H1 (cell line): Measurements from ENCODE around the gene TAC4. TPM values are rescaled to one million over a fixed set of nuclear protein-coding genes. Genes with fewer than 3 reads are reported as not detected.

Experiments
- CTCF ChIA-PET: fragments of 300-600 bp; sonication (Branson Sonifier 250); formaldehyde crosslinking; loops from one replicate; lab custom pipeline; 2021; ENCODE audit not compliant: partially characterized antibody; lab: Charles Lee
- POLR2A ChIA-PET: fragments of 300-600 bp; sonication (Branson Sonifier 250); formaldehyde crosslinking; loops from one replicate; lab custom pipeline; 2021; ENCODE audit warnings: inconsistent platforms; ENCODE audit not compliant: partially characterized antibody; lab: Charles Lee
- DNase-seq, 2 experiments: peaks; one replicate each; pipeline versions ENCODE4 v3.0.0 to v3.0.0-alpha.2; 2010 to 2022; ENCODE audit warnings: low spot score in 2 of 2, low read depth in 1 of 2, mixed read lengths in 1 of 2
- FAIRE-seq: peaks from 2 replicates; lab custom pipeline; 2011; peaks lifted over from hg19 to GRCh38; lab: Jason Lieb, UNC
- H2AFZ ChIP-seq: 2 replicates; pipeline ENCODE4 v1.8.1; 2012; ENCODE audit warnings: low read length, inconsistent platforms
- H2AK5ac ChIP-seq: 2 replicates; pipeline ENCODE4 v1.6.1; 2013; ENCODE audit warnings: low read depth, low read length
- H2BK120ac ChIP-seq: replicated peaks from 2 replicates; pipeline ENCODE3; 2013; ENCODE audit warnings: low read depth, low read length, inconsistent platforms
- H2BK12ac ChIP-seq: 2 replicates; pipeline ENCODE4 v1.6.1; 2013; ENCODE audit warnings: low read depth, low read length
- H2BK15ac ChIP-seq: 2 replicates; pipeline ENCODE4 v1.6.1; 2013; ENCODE audit warnings: low read length
- H2BK20ac ChIP-seq: 2 replicates; pipeline ENCODE4 v1.6.1; 2013; ENCODE audit warnings: low read length
- H2BK5ac ChIP-seq: 2 replicates; pipeline ENCODE4 v1.6.1; 2013; ENCODE audit warnings: low read depth, low read length
- H3K14ac ChIP-seq: 2 replicates; pipeline ENCODE4 v1.6.1; 2013; ENCODE audit warnings: inconsistent platforms; ENCODE audit not compliant: insufficient read length
- H3K18ac ChIP-seq: 2 replicates; pipeline ENCODE4 v1.6.1; 2013; ENCODE audit warnings: low read length; ENCODE audit errors: extremely low read depth
- H3K23ac ChIP-seq: 2 replicates; pipeline ENCODE4 v1.6.1; 2013; ENCODE audit warnings: inconsistent platforms; ENCODE audit not compliant: insufficient read length
- H3K23me2 ChIP-seq: 2 replicates; pipeline ENCODE4 v1.6.1; 2013; ENCODE audit warnings: low read depth, low read length
- H3K27ac ChIP-seq: 2 replicates; pipeline ENCODE4 v1.6.1; 2011; ENCODE audit warnings: low read depth, low read length, inconsistent platforms
- H3K27me3 ChIP-seq, 4 experiments: replicated peaks in 1 of 4; 1 replicate in 1 of 4; 2 replicates in 3 of 4; pipeline versions ENCODE4 v1.6.1 to v1.8.1; 2011 to 2013; ENCODE audit warnings: low read length in 3 of 4, mild to moderate bottlenecking in 3 of 4, inconsistent platforms in 2 of 4, mixed read lengths in 2 of 4, moderate library complexity in 1 of 4; ENCODE audit not compliant: control insufficient read depth in 3 of 4, insufficient read depth in 3 of 4; ENCODE audit errors: extremely low read depth in 1 of 4
- H3K36me3 ChIP-seq, 4 experiments: 2 replicates each; pipeline versions ENCODE4 v1.6.1 to v1.8.1; 2011 to 2013; ENCODE audit warnings: mild to moderate bottlenecking in 4 of 4, low read length in 3 of 4, moderate library complexity in 2 of 4, control low read depth in 1 of 4, inconsistent platforms in 1 of 4; ENCODE audit not compliant: insufficient read depth in 4 of 4, control insufficient read depth in 2 of 4
- H3K4ac ChIP-seq: replicated peaks from 2 replicates; pipeline ENCODE3; 2013; ENCODE audit warnings: low read length, low read depth, mixed read lengths, inconsistent platforms; ENCODE audit not compliant: insufficient read length
- H3K4me1 ChIP-seq, 4 experiments: replicated peaks in 1 of 4; 1 replicate in 1 of 4; 2 replicates in 3 of 4; pipeline versions ENCODE4 v1.6.1 to v1.8.1; 2011 to 2013; ENCODE audit warnings: low read length in 3 of 4, inconsistent platforms in 2 of 4, mixed read lengths in 1 of 4; ENCODE audit not compliant: insufficient read depth in 4 of 4, control insufficient read depth in 3 of 4
- H3K4me2 ChIP-seq, 2 experiments: 2 replicates each; pipeline versions ENCODE4 v1.6.1 to v1.8.1; 2011 to 2013; ENCODE audit warnings: low read depth in 2 of 2, low read length in 2 of 2, control low read depth in 1 of 2, inconsistent platforms in 1 of 2, mild to moderate bottlenecking in 1 of 2; ENCODE audit not compliant: insufficient read depth in 1 of 2
- H3K4me3 ChIP-seq, 4 experiments: fragments of 200-600, 300-600 bp in 1 of 4; sonication (generic), shearing (Covaris generic), sonication (Bioruptor Twin) in 1 of 4; 2 replicates each; pipeline versions ENCODE4 v1.5.1 to v1.8.1; 2011 to 2016; ENCODE audit warnings: low read length in 4 of 4, low read depth in 3 of 4, control low read depth in 2 of 4, inconsistent platforms in 2 of 4, mild to moderate bottlenecking in 2 of 4, mixed read lengths in 1 of 4, moderate library complexity in 1 of 4; ENCODE audit not compliant: insufficient read depth in 2 of 4; ENCODE audit errors: extremely low read depth in 1 of 4
- H3K56ac ChIP-seq: replicated peaks from 2 replicates; pipeline ENCODE3; 2013; ENCODE audit warnings: low read depth, mild to moderate bottlenecking, mixed read lengths, low read length, inconsistent platforms; ENCODE audit not compliant: insufficient read length
- H3K79me1 ChIP-seq: 2 replicates; pipeline ENCODE4 v1.6.1; 2013; ENCODE audit warnings: low read depth, low read length, control low read depth
- H3K79me2 ChIP-seq, 2 experiments: 2 replicates each; pipeline versions ENCODE4 v1.6.1 to v1.8.1; 2012 to 2013; ENCODE audit warnings: low read length in 2 of 2, mild to moderate bottlenecking in 2 of 2, inconsistent platforms in 1 of 2; ENCODE audit not compliant: insufficient read depth in 2 of 2, control insufficient read depth in 1 of 2
- H3K9ac ChIP-seq, 4 experiments: replicated peaks in 1 of 4; 1 replicate in 1 of 4; 2 replicates in 3 of 4; pipeline versions ENCODE4 v1.6.1 to v1.8.1; 2011 to 2013; ENCODE audit warnings: low read depth in 3 of 4, low read length in 3 of 4, control low read depth in 2 of 4, mild to moderate bottlenecking in 2 of 4, moderate library complexity in 2 of 4, inconsistent platforms in 1 of 4; ENCODE audit errors: extremely low read depth in 1 of 4
- H3K9me3 ChIP-seq, 2 experiments: 2 replicates each; pipeline versions ENCODE4 v1.6.1 to v1.8.1; 2012 to 2013; ENCODE audit warnings: mild to moderate bottlenecking in 2 of 2, moderate library complexity in 2 of 2, control low read depth in 1 of 2, inconsistent platforms in 1 of 2, low read depth in 1 of 2, low read length in 1 of 2, mixed read lengths in 1 of 2; ENCODE audit not compliant: insufficient read depth in 2 of 2
- H4K20me1 ChIP-seq, 2 experiments: replicated peaks in 1 of 2; 2 replicates each; pipeline versions ENCODE3 to v1.8.1; 2011 to 2013; ENCODE audit warnings: inconsistent platforms in 2 of 2, low read length in 2 of 2, mild to moderate bottlenecking in 1 of 2; ENCODE audit not compliant: insufficient read depth in 2 of 2, control insufficient read depth in 1 of 2
- H4K5ac ChIP-seq: 2 replicates; pipeline ENCODE4 v1.6.1; 2013; ENCODE audit warnings: low read length, low read depth, mixed read lengths, inconsistent platforms; ENCODE audit not compliant: insufficient read length
- H4K8ac ChIP-seq: 2 replicates; pipeline ENCODE4 v1.8.0; 2013; ENCODE audit warnings: mild to moderate bottlenecking, moderate library complexity, low read length, inconsistent platforms; ENCODE audit not compliant: insufficient read depth; ENCODE audit errors: extremely low read depth
- H4K91ac ChIP-seq: replicated peaks from 2 replicates; pipeline ENCODE3; 2013; ENCODE audit warnings: low read length, mixed read lengths, inconsistent platforms; ENCODE audit not compliant: insufficient read length
- CTCF ChIP-seq, 3 experiments: IDR thresholded peaks; 1 replicate in 2 of 3; 2 replicates in 1 of 3; pipeline versions ENCODE4 v1.5.1 to v1.6.1; 2011; ENCODE audit warnings: low read length in 3 of 3, mild to moderate bottlenecking in 3 of 3, inconsistent platforms in 2 of 3, low read depth in 1 of 3, moderate library complexity in 1 of 3; ENCODE audit not compliant: insufficient read depth in 1 of 3; ENCODE audit errors: control extremely low read depth in 1 of 3
- EP300 ChIP-seq, 2 experiments: IDR thresholded peaks; 1 replicate in 1 of 2; 2 replicates in 1 of 2; pipeline ENCODE4 v1.6.1; 2011 to 2012; ENCODE audit warnings: low read depth in 2 of 2, low read length in 2 of 2, mild to moderate bottlenecking in 2 of 2, borderline replicate concordance in 1 of 2, inconsistent platforms in 1 of 2, moderate library complexity in 1 of 2
- FOSL1 ChIP-seq: IDR thresholded peaks from 2 replicates; pipeline ENCODE4 v1.6.1; 2011; ENCODE audit warnings: mild to moderate bottlenecking, low read depth, low read length, moderate library complexity; ENCODE audit not compliant: insufficient read depth
- JUN ChIP-seq: IDR thresholded peaks from 2 replicates; pipeline ENCODE4 v1.6.1; 2011; ENCODE audit warnings: low read depth, mild to moderate bottlenecking, improper control_type of control experiment, low read length
- RAD21 ChIP-seq, 2 experiments: IDR thresholded peaks in 1 of 2; conservative IDR thresholded peaks in 1 of 2; 2 replicates each; pipeline ENCODE4 v1.6.1; 2011; ENCODE audit warnings: low read depth in 2 of 2, low read length in 2 of 2, improper control_type of control experiment in 1 of 2, inconsistent platforms in 1 of 2, mild to moderate bottlenecking in 1 of 2, moderate library complexity in 1 of 2
- RFX5 ChIP-seq: IDR thresholded peaks from 2 replicates; pipeline ENCODE4 v1.6.1; 2011; ENCODE audit warnings: low read depth, low read length, improper control_type of control experiment, borderline replicate concordance
- SIN3A ChIP-seq, 2 experiments: IDR thresholded peaks in 1 of 2; conservative IDR thresholded peaks in 1 of 2; 2 replicates each; pipeline ENCODE4 v1.6.1; 2011 to 2012; ENCODE audit warnings: low read length in 2 of 2, improper control_type of control experiment in 1 of 2, low read depth in 1 of 2, mild to moderate bottlenecking in 1 of 2
- WGBS, 2 experiments: shearing (Covaris generic) in 1 of 2; methylation state at CpG; one replicate each; pipeline versions ENCODE4 v1.1.6 to v1.1.7; 2013 to 2015; ENCODE audit warnings: low lambda C conversion rate in 2 of 2, mixed read lengths in 2 of 2, inconsistent platforms in 1 of 2, low coverage in 1 of 2, missing lambda C conversion rate in 1 of 2; ENCODE audit not compliant: insufficient replicate concordance in 2 of 2, insufficient coverage in 1 of 2, insufficient read length in 1 of 2; ENCODE audit errors: extremely low coverage in 1 of 2, missing lambda C conversion rate in 1 of 2; 5-methylcytosine and 5-hydroxymethylcytosine counted together
- polyA plus RNA-seq, 7 experiments: library from polyadenylated mRNA; depleted of rRNA in 3 of 7; stranded (reverse) in 5 of 7; unstranded in 2 of 7; fragments of >200 nt in 5 of 7; fragments of 200-250 nt in 2 of 7; gene quantifications; 1 replicate in 5 of 7; 2 replicates in 1 of 7; 4 replicates in 1 of 7; pipeline versions ENCODE4 v1.2.1 to v1.2.3, GENCODE V29; 2011 to 2013; ENCODE audit warnings: missing spikeins in 2 of 7, mixed read lengths in 2 of 7
- total RNA-seq: library from RNA; stranded (reverse); fragmentation: NEBNext Ultra II Directional; extraction: Animal tissue kit (Norgen Biotek cat#: 25700); gene quantifications from 2 replicates; pipeline ENCODE4 v1.2.1, GENCODE V29; 2021

The TAC4 gene
- total and polyA plus RNA-seq, 2 of the 8 experiments (the other 6 are each of a cell fraction or from before 2014, with no cell fraction given), result 0.15 TPM; not detected in 1

GRCh38 chr17:49861150-49861884, 13.4 kb upstream of the TAC4 start:
- Histone ChIP-seq H3K4ac (no peak overlapping the region), H3K4me3 (0 out of 8 replicates have a peak overlapping the region, but pooled peaks of 1 of the 4 experiments have one; percentile 10), H3K23me2 (no peaks in the 10 kb centered on the region), H3K56ac (no peak overlapping the region), H3K9me3 (no peaks in the 10 kb centered on the region), H3K9ac (no peak overlapping the region), H3K23ac (no peak overlapping the region), H3K79me2 (no peaks in the 10 kb centered on the region), H2BK5ac (no peak overlapping the region; the same call in 1 of the 2 replicates), H4K20me1 (peaks cover 0 to 2% of the 10 kb centered on the region in 2 experiments), H4K8ac (no peak overlapping the region), H2AK5ac (no peak overlapping the region), H2BK12ac (peak overlapping the region; percentile 30; the same call in 1 of the 2 replicates), H2BK120ac (no peak overlapping the region), H4K5ac (no peak overlapping the region), H2BK20ac (no peak overlapping the region), H3K14ac (no peak overlapping the region), H2BK15ac (peak overlapping the region; percentile 96; the same call in 1 of the 2 replicates), H2AFZ (no peak overlapping the region), H3K36me3 (no peaks in the 10 kb centered on the region; a peak in 1 of 8 replicates), H3K18ac (no peak overlapping the region; the same call in 1 of the 2 replicates), H3K27me3 (peaks cover 0 to 3% (median under 1%) of the 10 kb centered on the region in 4 experiments; a peak in 3 of 7 replicates), H3K4me1 (peaks cover 0 to 29% (median 19%) of the 10 kb centered on the region in 4 experiments; a peak in 6 of 7 replicates), H3K4me2 (no peak overlapping the region), H3K27ac (no peak overlapping the region), H4K91ac (no peak overlapping the region), H3K79me1 (no peaks in the 10 kb centered on the region)
- peak in 1 of 2 experiments; percentile 77 for DNase-seq
- FAIRE-seq, result no peak
- CTCF ChIA-PET, result interaction anchor here (0.5 to 26.5 kb wide), 29 partner anchors 10 to 1709 kb away, joined by 3 to 547 read pairs (median 6); partner anchors contain the start of genes DLX3 and SLC35B1
- POLR2A ChIA-PET, result interaction anchor here (0.9 to 4.2 kb wide), 3 partner anchors 26 to 135 kb away, joined by 3 to 28 read pairs (median 3); partner anchors contain the start of gene DLX3
- 66% methylated on average over 13 of the region's 16 CpGs; no CpG with 5 or more reads in 1 of the 2 experiments for WGBS, 2 experiments
- no peak for TF ChIP-seq JUN
- peak; percentile 75 to 89 (median 81) for TF ChIP-seq CTCF (IDR thresholded peaks at IDR 0.05; ENCODE audit: control extremely low read depth in 1 of 3, insufficient read depth in 1 of 3, low read depth in 1 of 3, low read length in 3 of 3)
- peak; percentile 97 for TF ChIP-seq RAD21 (IDR thresholded peaks at IDR 0.05 in 1 of 2, conservative IDR thresholded peaks at IDR 0.05 in 1 of 2; ENCODE audit: low read depth in 2 of 2, low read length in 2 of 2)
- TF ChIP-seq SIN3A (conservative IDR thresholded peaks at IDR 0.05 in 1 of 2, IDR thresholded peaks at IDR 0.05 in 1 of 2; ENCODE audit: low read depth in 1 of 2, low read length in 2 of 2), result no peak
- no peak for TF ChIP-seq EP300 (IDR thresholded peaks at IDR 0.05; ENCODE audit: borderline replicate concordance in 1 of 2, low read depth in 2 of 2, low read length in 2 of 2)
- TF ChIP-seq FOSL1, result no peak
- TF ChIP-seq RFX5, result no peak
